CD4-positive, alpha-beta T cell treated with Interleukin-10 for 1 hour (primary cell): ENCODE measurements around the gene TBCE.
"Not testable (repeated sequence)": the region's sequence is repeated elsewhere in the genome, so short reads cannot be mapped to it uniquely, and the experiment has no call there.

Source experiments
- DNase-seq: peaks from one replicate; pipeline ENCODE4 v3.0.0-alpha.2; 2020

TBCE gene

GRCh38 chr1:235455823-235456222 lies 88.6 kb downstream of the TBCE start:
- DNase-seq, result no peak

- DNase-seq, result not testable (repeated sequence)
These were observed 90.6 kb downstream of the TBCE start for GRCh38 chr1:235457856-235458255.

- DNase-seq, result no peak
These were observed 93.5 kb downstream of the TBCE start for GRCh38 chr1:235460770-235461169.

GRCh38 chr1:235461954-235462353 lies 94.7 kb downstream of the TBCE start:
- DNase-seq, result no peak

GRCh38 chr1:235462832-235463231 lies 95.6 kb downstream of the TBCE start:
- not testable (repeated sequence) for DNase-seq

GRCh38 chr1:235465066-235465465 lies 97.8 kb downstream of the TBCE start:
- no peak for DNase-seq

- no peak for DNase-seq
These were observed 100.8 kb downstream of the TBCE start for GRCh38 chr1:235468004-235468403.

GRCh38 chr1:235468970-235469369 lies 101.7 kb downstream of the TBCE start:
- DNase-seq, result no peak

GRCh38 chr1:235469897-235470296 lies 102.7 kb downstream of the TBCE start:
- not testable (repeated sequence) for DNase-seq

- no peak for DNase-seq
These were observed 103.7 kb downstream of the TBCE start for GRCh38 chr1:235470741-235471439.

GRCh38 chr1:235473806-235474205 lies 106.6 kb downstream of the TBCE start:
- no peak for DNase-seq

- DNase-seq, result no peak
These were observed 115.9 kb downstream of the TBCE start for GRCh38 chr1:235483090-235483489.

- DNase-seq, result no peak
These were observed 118.3 kb downstream of the TBCE start for GRCh38 chr1:235485558-235485957.

- no peak for DNase-seq
These were observed 119.1 kb downstream of the TBCE start for GRCh38 chr1:235486321-235486720.

GRCh38 chr1:235491644-235492043 lies 124.4 kb downstream of the TBCE start:
- DNase-seq, result no peak

- no peak for DNase-seq
These were observed 127.3 kb downstream of the TBCE start for GRCh38 chr1:235494531-235494930.

GRCh38 chr1:235495030-235495429 lies 127.8 kb downstream of the TBCE start:
- no peak for DNase-seq

- no peak for DNase-seq
These were observed 128.3 kb downstream of the TBCE start for GRCh38 chr1:235495551-235495950.

- DNase-seq, result no peak
These were observed 133.8 kb downstream of the TBCE start for GRCh38 chr1:235500971-235501540.
